ENCODE results near the gene CDC42EP3.

Gene CDC42EP3

GRCh38 chr2:37654419-37654818, 17.0 kb downstream of the CDC42EP3 start:
- DNase-seq: no peak

GRCh38 chr2:37653805-37654378, 17.6 kb downstream of the CDC42EP3 start:
- DNase-seq: no peak

GRCh38 chr2:37653093-37653492, 18.3 kb downstream of the CDC42EP3 start:
- no peak for DNase-seq

- DNase-seq: no peak
Measured at GRCh38 chr2:37652199-37652640, 19.2 kb downstream of the CDC42EP3 start.

- DNase-seq: no peak
Measured at GRCh38 chr2:37650548-37651093, 20.8 kb downstream of the CDC42EP3 start.

- DNase-seq: no peak
Measured at GRCh38 chr2:37649518-37649917, 21.9 kb downstream of the CDC42EP3 start.

GRCh38 chr2:37648331-37649011, 23.0 kb downstream of the CDC42EP3 start:
- no peak for DNase-seq

- no peak for DNase-seq
Measured at GRCh38 chr2:37647971-37648330, 23.5 kb downstream of the CDC42EP3 start.

- no peak for DNase-seq
Measured at GRCh38 chr2:37645836-37646235, 25.6 kb downstream of the CDC42EP3 start.

GRCh38 chr2:37645362-37645761, 26.1 kb downstream of the CDC42EP3 start:
- no peak for DNase-seq

GRCh38 chr2:37644191-37644590, 27.3 kb downstream of the CDC42EP3 start:
- no peak for DNase-seq

GRCh38 chr2:37643730-37644078, 27.7 kb downstream of the CDC42EP3 start:
- DNase-seq: no peak

GRCh38 chr2:37642907-37643729, 28.3 kb downstream of the CDC42EP3 start:
- DNase-seq: no peak

GRCh38 chr2:37641582-37642171, 29.8 kb downstream of the CDC42EP3 start:
- DNase-seq: no peak

GRCh38 chr2:37639631-37640030, 31.8 kb downstream of the CDC42EP3 start:
- DNase-seq: no peak

GRCh38 chr2:37638973-37639372, 32.5 kb downstream of the CDC42EP3 start:
- no peak for DNase-seq

- DNase-seq: no peak
Measured at GRCh38 chr2:37637985-37638384, 33.5 kb downstream of the CDC42EP3 start.

- no peak for DNase-seq
Measured at GRCh38 chr2:37637190-37637860, 34.1 kb downstream of the CDC42EP3 start.

- no peak for DNase-seq
Measured at GRCh38 chr2:37636381-37637066, 34.9 kb downstream of the CDC42EP3 start.

GRCh38 chr2:37635504-37636380, 35.7 kb downstream of the CDC42EP3 start:
- DNase-seq: no peak

GRCh38 chr2:37634914-37635503, 36.4 kb downstream of the CDC42EP3 start:
- no peak for DNase-seq
